Loucy (cell line): ENCODE measurements around the gene GOT1.

ENCODE experiments used
- H2AFZ ChIP-seq: fragments of 200-600 bp; sonication (generic); 2 replicates; pipeline ENCODE4 v1.6.0; 2016; ENCODE audit warnings: antibody characterized with exemption, mild to moderate bottlenecking, low read length, moderate library complexity
- H3F3A ChIP-seq: fragments of 200-600 bp; 2 replicates; pipeline ENCODE4 v1.6.0; 2016; ENCODE audit warnings: antibody characterized with exemption, low read depth, mild to moderate bottlenecking
- H3K27me3 ChIP-seq: fragments of 200-600 bp; sonication (generic); 2 replicates; pipeline ENCODE4 v1.6.1; 2014; ENCODE audit warnings: low read length, mild to moderate bottlenecking; ENCODE audit not compliant: insufficient read depth, poor library complexity, severe bottlenecking
- H3K36me3 ChIP-seq: fragments of 200-600 bp; sonication (generic); 2 replicates; pipeline ENCODE4 v1.6.1; 2016; ENCODE audit warnings: low read length; ENCODE audit not compliant: insufficient read depth
- H3K4me1 ChIP-seq: fragments of 200-600 bp; sonication (generic); 2 replicates; pipeline ENCODE4 v1.5.1; 2014; ENCODE audit warnings: low read length, mild to moderate bottlenecking; ENCODE audit not compliant: insufficient read depth, poor library complexity, severe bottlenecking
- H3K4me2 ChIP-seq: fragments of 200-600 bp; sonication (generic); 2 replicates; pipeline ENCODE4 v1.6.0; 2014; ENCODE audit warnings: antibody characterized with exemption, low read length, low read depth, mild to moderate bottlenecking; ENCODE audit not compliant: poor library complexity, severe bottlenecking
- H3K4me3 ChIP-seq: fragments of 200-600 bp; sonication (generic); 2 replicates; pipeline ENCODE4 v1.5.1; 2014; ENCODE audit warnings: low read length, mild to moderate bottlenecking, mixed read lengths; ENCODE audit not compliant: poor library complexity, severe bottlenecking
- H3K79me2 ChIP-seq: fragments of 200-600 bp; sonication (generic); 2 replicates; pipeline ENCODE4 v1.6.1; 2014; ENCODE audit warnings: low read length; ENCODE audit not compliant: insufficient read depth
- H3K9ac ChIP-seq: fragments of 200-600 bp; sonication (generic); 2 replicates; pipeline ENCODE4 v1.6.0; 2014; ENCODE audit warnings: mild to moderate bottlenecking, low read depth, low read length, moderate library complexity; ENCODE audit not compliant: poor library complexity, severe bottlenecking
- H3K9me2 ChIP-seq: fragments of 200-600 bp; sonication (generic); replicated peaks from 2 replicates; pipeline ENCODE4 v1.6.1; 2016; ENCODE audit warnings: low read depth, low read length, mixed read lengths
- H3K9me3 ChIP-seq: fragments of 200-600 bp; sonication (generic); 2 replicates; pipeline ENCODE4 v1.6.1; 2014; ENCODE audit warnings: mild to moderate bottlenecking, antibody characterized with exemption, low read length, low read depth; ENCODE audit not compliant: insufficient read depth
- H4K20me1 ChIP-seq: fragments of 200-600 bp; sonication (generic); 2 replicates; pipeline ENCODE4 v1.6.0; 2014; ENCODE audit warnings: antibody characterized with exemption, low read length, mild to moderate bottlenecking; ENCODE audit not compliant: insufficient read depth, poor library complexity, severe bottlenecking
- CTCF ChIP-seq: fragments of 200-600 bp; sonication (generic); conservative IDR thresholded peaks from 2 replicates; pipeline ENCODE4 v1.5.1; 2014; ENCODE audit warnings: mild to moderate bottlenecking, antibody characterized with exemption, low read length
- EZH2phosphoT487 ChIP-seq: fragments of 200-600 bp; IDR thresholded peaks from 2 replicates; pipeline ENCODE4 v1.6.1; 2018; ENCODE audit warnings: antibody characterized with exemption, mild to moderate bottlenecking, moderate library complexity, borderline replicate concordance

Gene GOT1

GRCh38 chr10:99466632-99467223, 36.3 kb upstream of the GOT1 start:
- TF ChIP-seq CTCF (no peak), EZH2phosphoT487 (no peak)
- H3F3A ChIP-seq = no peaks in the 10 kb centered on the region
- H3K9ac ChIP-seq = no peak overlapping the region
- H3K4me1 ChIP-seq = no peaks in the 10 kb centered on the region
- no peaks in the 10 kb centered on the region for H3K9me2 ChIP-seq
- no peak overlapping the region for H3K4me3 ChIP-seq
- H2AFZ ChIP-seq = no peak overlapping the region
- H3K27me3 ChIP-seq = peaks cover 4% of the 10 kb centered on the region
- no peaks in the 10 kb centered on the region for H3K9me3 ChIP-seq
- H3K79me2 ChIP-seq = no peaks in the 10 kb centered on the region
- no peaks in the 10 kb centered on the region for H4K20me1 ChIP-seq
- no peaks in the 10 kb centered on the region for H3K36me3 ChIP-seq
- no peak overlapping the region for H3K4me2 ChIP-seq

GRCh38 chr10:99461230-99461629, 30.8 kb upstream of the GOT1 start:
- H3K9me2 ChIP-seq = no peaks in the 10 kb centered on the region
- no peak overlapping the region for H2AFZ ChIP-seq
- no peaks in the 10 kb centered on the region for H3K79me2 ChIP-seq
- H3K4me1 ChIP-seq = no peaks in the 10 kb centered on the region
- H3K9ac ChIP-seq = no peak overlapping the region
- H3F3A ChIP-seq = no peaks in the 10 kb centered on the region
- TF ChIP-seq CTCF (no peak), EZH2phosphoT487 (no peak)
- H3K4me2 ChIP-seq = no peak overlapping the region
- no peaks in the 10 kb centered on the region for H4K20me1 ChIP-seq
- H3K4me3 ChIP-seq = no peak overlapping the region
- no peaks in the 10 kb centered on the region for H3K36me3 ChIP-seq
- H3K27me3 ChIP-seq = peaks cover 4% of the 10 kb centered on the region
- H3K9me3 ChIP-seq = no peaks in the 10 kb centered on the region

GRCh38 chr10:99460070-99460469, 29.6 kb upstream of the GOT1 start:
- Histone ChIP-seq H3K27me3 (peaks cover 4% of the 10 kb centered on the region), H4K20me1 (no peaks in the 10 kb centered on the region), H3K4me1 (no peaks in the 10 kb centered on the region), H3K9me2 (no peaks in the 10 kb centered on the region), H3K36me3 (no peaks in the 10 kb centered on the region), H3K9me3 (no peaks in the 10 kb centered on the region), H3K79me2 (no peaks in the 10 kb centered on the region), H2AFZ (no peak overlapping the region), H3K4me2 (no peak overlapping the region), H3K4me3 (no peak overlapping the region), H3F3A (no peaks in the 10 kb centered on the region), H3K9ac (no peak overlapping the region)
- TF ChIP-seq EZH2phosphoT487 (no peak), CTCF (no peak)
